ENCODE data around the gene SLC7A7. TPM values are rescaled to one million over a fixed set of nuclear protein-coding genes. Genes with fewer than 3 reads are reported as not detected.

Gene SLC7A7
- total RNA-seq, 1 experiment from 2014 or later = 2.3 TPM

GRCh38 chr14:22842211-22843122 is 27.2 kb upstream of the SLC7A7 start:
- intact Hi-C loops (cut with micrococcal nuclease; ENCODE audit: unreplicated experiment) = no loop called here
- no TSS peak for BruUV-seq (replicated peaks)
- no peak overlapping the region for H3K27ac ChIP-seq (ENCODE audit: low read depth, low read length, poor library complexity, severe bottlenecking)
- ChIA-PET CTCF (no interaction called here), POLR2A (ENCODE audit: low non-redundant PET) (no interaction called here)
- H3K27me3 ChIP-seq (replicated peaks; ENCODE audit: insufficient read depth, low read depth, low read length, poor library complexity) = no peaks in the 10 kb centered on the region
- H3K9me3 ChIP-seq (ENCODE audit: low read depth, low read length, poor library complexity, severe bottlenecking) = no peaks in the 10 kb centered on the region
- H3K4me1 ChIP-seq (ENCODE audit: insufficient read depth, low read length, poor library complexity, severe bottlenecking) = peaks cover 13% of the 10 kb centered on the region
- TF ChIP-seq CTCF (conservative IDR thresholded peaks at IDR 0.05; ENCODE audit: low read depth, low read length) (no peak), EZH2 (IDR thresholded peaks at IDR 0.05; ENCODE audit: borderline replicate concordance, low read depth, low read length, poor library complexity, severe bottlenecking) (no peak)
- no peak overlapping the region for H3K4me3 ChIP-seq (ENCODE audit: low read depth, low read length, poor library complexity, severe bottlenecking)
- peaks cover 54% of the 10 kb centered on the region for H3K36me3 ChIP-seq (ENCODE audit: insufficient read depth, low read length, poor library complexity, severe bottlenecking)
- no peak for DNase-seq (ENCODE audit: low spot score)

- DNase-seq (ENCODE audit: low spot score) = no peak
- H3K4me1 ChIP-seq (ENCODE audit: insufficient read depth, low read length, poor library complexity, severe bottlenecking) = peaks cover 13% of the 10 kb centered on the region
- no TSS peak for BruUV-seq (replicated peaks)
- H3K27me3 ChIP-seq (replicated peaks; ENCODE audit: insufficient read depth, low read depth, low read length, poor library complexity) = no peaks in the 10 kb centered on the region
- H3K9me3 ChIP-seq (ENCODE audit: low read depth, low read length, poor library complexity, severe bottlenecking) = no peaks in the 10 kb centered on the region
- intact Hi-C loops (cut with micrococcal nuclease; ENCODE audit: unreplicated experiment) = no loop called here
- H3K36me3 ChIP-seq (ENCODE audit: insufficient read depth, low read length, poor library complexity, severe bottlenecking) = peaks cover 54% of the 10 kb centered on the region
- ChIA-PET POLR2A (ENCODE audit: low non-redundant PET) (no interaction called here), CTCF (no interaction called here)
- no peak overlapping the region for H3K4me3 ChIP-seq (ENCODE audit: low read depth, low read length, poor library complexity, severe bottlenecking)
- no peak overlapping the region for H3K27ac ChIP-seq (ENCODE audit: low read depth, low read length, poor library complexity, severe bottlenecking)
- TF ChIP-seq CTCF (conservative IDR thresholded peaks at IDR 0.05; ENCODE audit: low read depth, low read length) (no peak), EZH2 (IDR thresholded peaks at IDR 0.05; ENCODE audit: borderline replicate concordance, low read depth, low read length, poor library complexity, severe bottlenecking) (no peak)
These were observed 26.5 kb upstream of the SLC7A7 start for GRCh38 chr14:22841769-22842168.

- no peak overlapping the region for H3K4me3 ChIP-seq (ENCODE audit: low read depth, low read length, poor library complexity, severe bottlenecking)
- H3K9me3 ChIP-seq (ENCODE audit: low read depth, low read length, poor library complexity, severe bottlenecking) = no peaks in the 10 kb centered on the region
- no peaks in the 10 kb centered on the region for H3K27me3 ChIP-seq (replicated peaks; ENCODE audit: insufficient read depth, low read depth, low read length, poor library complexity)
- intact Hi-C loops (cut with micrococcal nuclease; ENCODE audit: unreplicated experiment) = no loop called here
- ChIA-PET CTCF (no interaction called here), POLR2A (ENCODE audit: low non-redundant PET) (no interaction called here)
- H3K36me3 ChIP-seq (ENCODE audit: insufficient read depth, low read length, poor library complexity, severe bottlenecking) = peaks cover 53% of the 10 kb centered on the region
- DNase-seq (ENCODE audit: low spot score) = no peak
- no TSS peak for BruUV-seq (replicated peaks)
- peaks cover 13% of the 10 kb centered on the region for H3K4me1 ChIP-seq (ENCODE audit: insufficient read depth, low read length, poor library complexity, severe bottlenecking)
- no peak for TF ChIP-seq EZH2 (IDR thresholded peaks at IDR 0.05; ENCODE audit: borderline replicate concordance, low read depth, low read length, poor library complexity, severe bottlenecking)
- TF ChIP-seq CTCF (conservative IDR thresholded peaks at IDR 0.05; ENCODE audit: low read depth, low read length) = no peak
- H3K27ac ChIP-seq (ENCODE audit: low read depth, low read length, poor library complexity, severe bottlenecking) = no peak overlapping the region
These were observed 26.1 kb upstream of the SLC7A7 start for GRCh38 chr14:22841311-22841710.
